DND-41 (cell line): ENCODE measurements around the gene SLC48A1.

Experiments
- ATAC-seq: fragments of 200-7000 bp; cut with Tn5 transposase; 3 replicates; pipeline ENCODE4 v1.9.1; 2021; ENCODE audit warnings: low read depth; ENCODE audit not compliant: insufficient read depth
- DNase-seq: peaks from one replicate; pipeline ENCODE4 v3.0.0-alpha.2; 2020
- H2AFZ ChIP-seq: 2 replicates; pipeline ENCODE4 v1.6.0; 2012; ENCODE audit warnings: low read depth, low read length
- H3K27ac ChIP-seq: 2 replicates; pipeline ENCODE4 v1.5.1; 2012; ENCODE audit warnings: low read length, inconsistent platforms
- H3K27me3 ChIP-seq: fragments of 200-600 bp; sonication (generic); 2 replicates; pipeline ENCODE4 v1.6.0; 2012; ENCODE audit warnings: low read length, mild to moderate bottlenecking, inconsistent platforms; ENCODE audit not compliant: insufficient read depth, poor library complexity
- H3K36me3 ChIP-seq: 2 replicates; pipeline ENCODE4 v1.5.1; 2012; ENCODE audit warnings: low read length, inconsistent platforms; ENCODE audit not compliant: insufficient read depth
- H3K4me1 ChIP-seq: 2 replicates; pipeline ENCODE4 v1.5.1; 2012; ENCODE audit warnings: mild to moderate bottlenecking, low read length; ENCODE audit not compliant: insufficient read depth
- H3K4me2 ChIP-seq: 2 replicates; pipeline ENCODE4 v1.6.0; 2012; ENCODE audit warnings: mild to moderate bottlenecking, moderate library complexity, low read length, inconsistent platforms; ENCODE audit not compliant: insufficient read depth
- H3K4me3 ChIP-seq, 2 experiments: fragments of 200-600 bp in 1 of 2; shearing (Covaris generic) in 1 of 2; 2 replicates each; pipeline ENCODE4 v1.5.1; 2012 to 2016; ENCODE audit warnings: inconsistent platforms in 2 of 2, low read length in 2 of 2, mild to moderate bottlenecking in 2 of 2, low read depth in 1 of 2, moderate library complexity in 1 of 2
- H3K79me2 ChIP-seq: 2 replicates; pipeline ENCODE4 v1.6.0; 2012; ENCODE audit warnings: low read length, inconsistent platforms; ENCODE audit not compliant: insufficient read depth
- H3K9ac ChIP-seq: 2 replicates; pipeline ENCODE4 v1.6.0; 2012; ENCODE audit warnings: low read depth, mild to moderate bottlenecking, inconsistent platforms, low read length, moderate library complexity
- H3K9me3 ChIP-seq: 2 replicates; pipeline ENCODE4 v1.5.1; 2012; ENCODE audit warnings: low read length, moderate library complexity, mild to moderate bottlenecking, inconsistent platforms; ENCODE audit not compliant: insufficient read depth, severe bottlenecking
- H4K20me1 ChIP-seq: 2 replicates; pipeline ENCODE4 v1.6.0; 2012; ENCODE audit warnings: low read length; ENCODE audit not compliant: insufficient read depth
- EZH2 ChIP-seq: IDR thresholded peaks from 3 replicates; pipeline ENCODE4 v1.6.1; 2012; ENCODE audit warnings: borderline replicate concordance, low read depth, mild to moderate bottlenecking, moderate library complexity, low read length, inconsistent platforms; ENCODE audit not compliant: severe bottlenecking
- TF ChIP-seq, protein P1 (sequence below): IDR thresholded peaks from 2 replicates; pipeline ENCODE4 v1.5.1; 2012; ENCODE audit warnings: borderline replicate concordance, low read length, moderate library complexity, mild to moderate bottlenecking; ENCODE audit not compliant: poor library complexity, severe bottlenecking; ENCODE audit errors: extremely low read depth

The SLC48A1 gene

DNA sequence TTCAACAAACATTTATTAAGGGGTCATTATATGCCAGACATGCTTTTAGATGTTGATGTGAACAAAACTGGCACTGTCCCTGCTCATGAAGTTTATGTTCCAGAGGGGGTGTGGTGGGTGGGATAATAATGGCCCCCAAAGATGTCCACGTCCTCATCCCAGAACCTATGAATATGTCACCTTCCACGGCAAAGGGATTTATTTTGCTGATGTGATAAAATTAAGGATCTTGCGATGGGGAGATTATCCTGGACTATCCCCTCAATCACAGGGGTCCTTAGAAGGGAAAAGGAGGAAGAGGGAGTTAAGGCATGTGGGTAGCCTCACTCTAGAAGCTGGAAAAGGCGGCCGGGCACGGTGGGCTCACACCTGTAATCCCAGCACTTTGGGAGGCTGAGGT is 1.7 kb upstream of the SLC48A1 start:
- Histone ChIP-seq H2AFZ (no peak overlapping the region), H3K79me2 (no peaks in the 10 kb centered on the region), H3K4me1 (peaks cover 21% of the 10 kb centered on the region), H3K9ac (no peak overlapping the region), H3K36me3 (no peaks in the 10 kb centered on the region), H3K27ac (no peak overlapping the region), H3K4me2 (no peak overlapping the region), H4K20me1 (no peaks in the 10 kb centered on the region; the same call in 1 of the 2 replicates), H3K27me3 (peaks cover 17% of the 10 kb centered on the region), H3K9me3 (no peaks in the 10 kb centered on the region), H3K4me3 (no peak overlapping the region)
- ATAC-seq = no peak
- TF ChIP-seq, protein P1, sequence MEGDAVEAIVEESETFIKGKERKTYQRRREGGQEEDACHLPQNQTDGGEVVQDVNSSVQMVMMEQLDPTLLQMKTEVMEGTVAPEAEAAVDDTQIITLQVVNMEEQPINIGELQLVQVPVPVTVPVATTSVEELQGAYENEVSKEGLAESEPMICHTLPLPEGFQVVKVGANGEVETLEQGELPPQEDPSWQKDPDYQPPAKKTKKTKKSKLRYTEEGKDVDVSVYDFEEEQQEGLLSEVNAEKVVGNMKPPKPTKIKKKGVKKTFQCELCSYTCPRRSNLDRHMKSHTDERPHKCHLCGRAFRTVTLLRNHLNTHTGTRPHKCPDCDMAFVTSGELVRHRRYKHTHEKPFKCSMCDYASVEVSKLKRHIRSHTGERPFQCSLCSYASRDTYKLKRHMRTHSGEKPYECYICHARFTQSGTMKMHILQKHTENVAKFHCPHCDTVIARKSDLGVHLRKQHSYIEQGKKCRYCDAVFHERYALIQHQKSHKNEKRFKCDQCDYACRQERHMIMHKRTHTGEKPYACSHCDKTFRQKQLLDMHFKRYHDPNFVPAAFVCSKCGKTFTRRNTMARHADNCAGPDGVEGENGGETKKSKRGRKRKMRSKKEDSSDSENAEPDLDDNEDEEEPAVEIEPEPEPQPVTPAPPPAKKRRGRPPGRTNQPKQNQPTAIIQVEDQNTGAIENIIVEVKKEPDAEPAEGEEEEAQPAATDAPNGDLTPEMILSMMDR = no peak
- TF ChIP-seq EZH2 = no peak
- no peak for DNase-seq

DNA sequence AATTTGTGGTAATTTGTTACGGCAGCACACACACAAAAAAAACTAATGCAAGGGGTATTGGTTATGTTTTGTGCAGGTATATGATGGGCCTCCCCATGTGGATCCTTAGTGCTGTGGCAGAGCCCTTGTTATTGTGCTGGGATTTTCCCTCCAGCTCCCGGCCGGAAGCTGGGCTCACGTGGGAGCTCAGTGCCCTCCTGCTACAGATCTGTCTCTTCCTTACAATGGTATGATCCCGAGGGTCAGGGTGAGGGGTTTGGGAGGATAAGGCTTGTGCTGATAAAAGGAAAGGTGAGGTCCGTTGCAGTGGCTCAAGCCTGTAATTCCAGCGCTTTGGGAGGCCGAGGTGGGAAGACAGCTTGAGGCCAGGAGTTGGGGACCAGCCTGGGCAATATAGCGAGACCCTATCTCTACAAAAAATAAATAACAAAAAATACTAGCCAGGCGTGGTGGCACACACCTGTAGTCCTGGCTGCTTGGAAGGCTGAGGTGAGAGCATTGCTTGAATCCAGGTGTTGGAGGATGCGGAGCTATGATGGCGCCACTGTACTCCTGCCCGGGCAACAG is 861 bp upstream of the SLC48A1 start:
- H3K4me2 ChIP-seq = no peak overlapping the region
- H2AFZ ChIP-seq = no peak overlapping the region
- H3K79me2 ChIP-seq = no peaks in the 10 kb centered on the region
- no peak overlapping the region for H3K27ac ChIP-seq
- H3K27me3 ChIP-seq = peaks cover 17% of the 10 kb centered on the region
- ATAC-seq (no peak), DNase-seq (no peak)
- H3K9me3 ChIP-seq = no peaks in the 10 kb centered on the region
- no peak overlapping the region for H3K4me3 ChIP-seq
- no peaks in the 10 kb centered on the region; the same call in 1 of the 2 replicates for H4K20me1 ChIP-seq
- no peak for TF ChIP-seq EZH2
- TF ChIP-seq, protein P1 = no peak
- H3K36me3 ChIP-seq = no peaks in the 10 kb centered on the region
- peaks cover 21% of the 10 kb centered on the region for H3K4me1 ChIP-seq
- H3K9ac ChIP-seq = no peak overlapping the region

DNA sequence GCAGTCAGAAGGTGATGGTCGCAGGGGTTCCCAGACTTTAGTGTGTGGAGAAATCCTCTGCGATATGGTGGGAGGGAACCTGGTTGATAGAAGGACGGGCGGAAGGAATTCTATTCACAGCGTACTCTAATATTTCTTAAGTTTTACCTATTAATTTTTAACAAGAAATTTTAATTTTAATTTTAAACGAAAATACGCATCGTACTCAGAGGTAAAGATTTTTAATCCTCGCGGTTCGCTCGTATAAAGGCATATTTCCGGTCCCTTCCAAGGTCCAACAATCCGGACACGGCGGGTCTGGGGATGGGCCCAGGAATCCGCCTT is 338 bp upstream of the SLC48A1 start:
- ATAC-seq = no peak
- Histone ChIP-seq H3K4me3 (peak overlapping the region in 1 of 2 experiments; percentile 70; a peak in 2 of 4 replicates), H3K4me2 (peak overlapping the region; percentile 98), H3K9me3 (no peaks in the 10 kb centered on the region), H3K27me3 (peaks cover 17% of the 10 kb centered on the region), H2AFZ (no peak overlapping the region), H3K4me1 (peaks cover 21% of the 10 kb centered on the region), H3K36me3 (no peaks in the 10 kb centered on the region), H3K79me2 (no peaks in the 10 kb centered on the region), H4K20me1 (no peaks in the 10 kb centered on the region; the same call in 1 of the 2 replicates), H3K9ac (no peak overlapping the region), H3K27ac (no peak overlapping the region)
- DNase-seq = no peak
- no peak for TF ChIP-seq EZH2
- TF ChIP-seq, protein P1 = no peak
